ENCODE measurements around the gene SQSTM1. TPM values are rescaled to one million over a fixed set of nuclear protein-coding genes. Genes with fewer than 3 reads are reported as not detected.
A peak's percentile ranks its signal among the peaks of the same experiment; 100 is the strongest.

Gene SQSTM1
- total RNA-seq, 1 experiment from 2014 or later = 100.0 TPM

- no peak for DNase-seq
- H4K20me1 ChIP-seq (ENCODE audit: insufficient read depth, low read depth, low read length) = peaks cover 19% of the 10 kb centered on the region
- H3K79me2 ChIP-seq (ENCODE audit: low read length) = peaks cover 27% of the 10 kb centered on the region
- H3K9me2 ChIP-seq (replicated peaks; ENCODE audit: insufficient read depth, low read length) = no peaks in the 10 kb centered on the region
- H3K4me1 ChIP-seq (ENCODE audit: low read length) = peaks cover 36% of the 10 kb centered on the region
- peaks cover 19% of the 10 kb centered on the region; the same call in 1 of the 2 replicates for H3K36me3 ChIP-seq (ENCODE audit: insufficient read depth, low read length)
- H2AFZ ChIP-seq (ENCODE audit: low read length) = no peak overlapping the region
- peak overlapping the region; percentile 96; the same call in 1 of the 2 replicates for H3K4me3 ChIP-seq (ENCODE audit: low read length)
- H3K4me2 ChIP-seq (ENCODE audit: low read depth, low read length, poor library complexity, severe bottlenecking) = peak overlapping the region; percentile 92
- H3K9ac ChIP-seq (ENCODE audit: low read length) = peak overlapping the region; percentile 96
- H3K27ac ChIP-seq (ENCODE audit: low read length) = 0 out of 2 replicates have a peak overlapping the region, but pooled peaks have one; percentile 24
- no peaks in the 10 kb centered on the region for H3K9me3 ChIP-seq (ENCODE audit: low read length)
- no peaks in the 10 kb centered on the region for H3K27me3 ChIP-seq (ENCODE audit: low read length)
These were observed 1.8 kb downstream of the SQSTM1 start for GRCh38 chr5:179822444-179822990.

GRCh38 chr5:179823937-179824744 lies 3.4 kb downstream of the SQSTM1 start:
- DNase-seq = no peak
- Histone ChIP-seq H4K20me1 (ENCODE audit: insufficient read depth, low read depth, low read length) (peaks cover 19% of the 10 kb centered on the region), H3K79me2 (ENCODE audit: low read length) (peaks cover 27% of the 10 kb centered on the region), H2AFZ (ENCODE audit: low read length) (no peak overlapping the region), H3K9ac (ENCODE audit: low read length) (no peak overlapping the region), H3K27me3 (ENCODE audit: low read length) (no peaks in the 10 kb centered on the region), H3K36me3 (ENCODE audit: insufficient read depth, low read length) (peaks cover 19% of the 10 kb centered on the region; the same call in 1 of the 2 replicates), H3K27ac (ENCODE audit: low read length) (no peak overlapping the region), H3K4me3 (ENCODE audit: low read length) (no peak overlapping the region), H3K4me1 (ENCODE audit: low read length) (peaks cover 25% of the 10 kb centered on the region), H3K9me3 (ENCODE audit: low read length) (no peaks in the 10 kb centered on the region), H3K4me2 (ENCODE audit: low read depth, low read length, poor library complexity, severe bottlenecking) (no peak overlapping the region), H3K9me2 (replicated peaks; ENCODE audit: insufficient read depth, low read length) (no peaks in the 10 kb centered on the region)

- DNase-seq = no peak
- Histone ChIP-seq H3K36me3 (ENCODE audit: insufficient read depth, low read length) (peaks cover 23% of the 10 kb centered on the region; the same call in 1 of the 2 replicates), H3K9me3 (ENCODE audit: low read length) (no peaks in the 10 kb centered on the region), H2AFZ (ENCODE audit: low read length) (no peak overlapping the region), H3K27ac (ENCODE audit: low read length) (no peak overlapping the region), H3K4me2 (ENCODE audit: low read depth, low read length, poor library complexity, severe bottlenecking) (no peak overlapping the region), H3K9me2 (replicated peaks; ENCODE audit: insufficient read depth, low read length) (no peaks in the 10 kb centered on the region), H3K27me3 (ENCODE audit: low read length) (no peaks in the 10 kb centered on the region), H3K4me1 (ENCODE audit: low read length) (peaks cover 20% of the 10 kb centered on the region), H4K20me1 (ENCODE audit: insufficient read depth, low read depth, low read length) (peaks cover 19% of the 10 kb centered on the region), H3K9ac (ENCODE audit: low read length) (no peak overlapping the region), H3K79me2 (ENCODE audit: low read length) (peaks cover 27% of the 10 kb centered on the region), H3K4me3 (ENCODE audit: low read length) (no peak overlapping the region)
These were observed 4.0 kb downstream of the SQSTM1 start for GRCh38 chr5:179824745-179825112.

- peaks cover 25% of the 10 kb centered on the region; the same call in 1 of the 2 replicates for H3K36me3 ChIP-seq (ENCODE audit: insufficient read depth, low read length)
- no peak for DNase-seq
- no peak overlapping the region for H2AFZ ChIP-seq (ENCODE audit: low read length)
- H3K27ac ChIP-seq (ENCODE audit: low read length) = no peak overlapping the region
- peaks cover 11% of the 10 kb centered on the region for H3K4me1 ChIP-seq (ENCODE audit: low read length)
- peaks cover 27% of the 10 kb centered on the region for H3K79me2 ChIP-seq (ENCODE audit: low read length)
- H3K9me2 ChIP-seq (replicated peaks; ENCODE audit: insufficient read depth, low read length) = no peaks in the 10 kb centered on the region
- H3K9ac ChIP-seq (ENCODE audit: low read length) = no peak overlapping the region
- H3K4me2 ChIP-seq (ENCODE audit: low read depth, low read length, poor library complexity, severe bottlenecking) = no peak overlapping the region
- H3K4me3 ChIP-seq (ENCODE audit: low read length) = no peak overlapping the region
- peaks cover 19% of the 10 kb centered on the region for H4K20me1 ChIP-seq (ENCODE audit: insufficient read depth, low read depth, low read length)
- no peaks in the 10 kb centered on the region for H3K9me3 ChIP-seq (ENCODE audit: low read length)
- H3K27me3 ChIP-seq (ENCODE audit: low read length) = no peaks in the 10 kb centered on the region
These were observed 5.0 kb downstream of the SQSTM1 start for GRCh38 chr5:179825655-179826182.

GRCh38 chr5:179827680-179828079 lies 7.0 kb downstream of the SQSTM1 start:
- Histone ChIP-seq H3K27me3 (ENCODE audit: low read length) (no peaks in the 10 kb centered on the region), H2AFZ (ENCODE audit: low read length) (no peak overlapping the region), H4K20me1 (ENCODE audit: insufficient read depth, low read depth, low read length) (peaks cover 5% of the 10 kb centered on the region; the same call in 1 of the 2 replicates), H3K9ac (ENCODE audit: low read length) (no peak overlapping the region), H3K79me2 (ENCODE audit: low read length) (peaks cover 9% of the 10 kb centered on the region), H3K36me3 (ENCODE audit: insufficient read depth, low read length) (peaks cover 22% of the 10 kb centered on the region; the same call in 1 of the 2 replicates), H3K27ac (ENCODE audit: low read length) (no peak overlapping the region), H3K9me3 (ENCODE audit: low read length) (no peaks in the 10 kb centered on the region), H3K4me2 (ENCODE audit: low read depth, low read length, poor library complexity, severe bottlenecking) (no peak overlapping the region), H3K4me3 (ENCODE audit: low read length) (no peak overlapping the region), H3K9me2 (replicated peaks; ENCODE audit: insufficient read depth, low read length) (no peaks in the 10 kb centered on the region), H3K4me1 (ENCODE audit: low read length) (no peaks in the 10 kb centered on the region)
- no peak for DNase-seq

- Histone ChIP-seq H4K20me1 (ENCODE audit: insufficient read depth, low read depth, low read length) (no peaks in the 10 kb centered on the region), H2AFZ (ENCODE audit: low read length) (no peak overlapping the region), H3K79me2 (ENCODE audit: low read length) (no peaks in the 10 kb centered on the region), H3K9me3 (ENCODE audit: low read length) (no peaks in the 10 kb centered on the region), H3K4me1 (ENCODE audit: low read length) (no peaks in the 10 kb centered on the region), H3K4me2 (ENCODE audit: low read depth, low read length, poor library complexity, severe bottlenecking) (no peak overlapping the region), H3K9ac (ENCODE audit: low read length) (no peak overlapping the region), H3K27ac (ENCODE audit: low read length) (no peak overlapping the region), H3K4me3 (ENCODE audit: low read length) (no peak overlapping the region), H3K36me3 (ENCODE audit: insufficient read depth, low read length) (peaks cover 25% of the 10 kb centered on the region; the same call in 1 of the 2 replicates), H3K27me3 (ENCODE audit: low read length) (no peaks in the 10 kb centered on the region), H3K9me2 (replicated peaks; ENCODE audit: insufficient read depth, low read length) (no peaks in the 10 kb centered on the region)
- DNase-seq = no peak
These were observed 8.2 kb downstream of the SQSTM1 start for GRCh38 chr5:179828756-179829421.

GRCh38 chr5:179829732-179830435 lies 9.2 kb downstream of the SQSTM1 start:
- Histone ChIP-seq H3K36me3 (ENCODE audit: insufficient read depth, low read length) (peaks cover 16% of the 10 kb centered on the region; the same call in 1 of the 2 replicates), H3K4me3 (ENCODE audit: low read length) (no peak overlapping the region), H3K4me1 (ENCODE audit: low read length) (no peaks in the 10 kb centered on the region), H3K9me2 (replicated peaks; ENCODE audit: insufficient read depth, low read length) (no peaks in the 10 kb centered on the region), H2AFZ (ENCODE audit: low read length) (no peak overlapping the region), H3K9ac (ENCODE audit: low read length) (no peak overlapping the region), H3K27ac (ENCODE audit: low read length) (no peak overlapping the region), H3K4me2 (ENCODE audit: low read depth, low read length, poor library complexity, severe bottlenecking) (no peak overlapping the region), H3K79me2 (ENCODE audit: low read length) (no peaks in the 10 kb centered on the region), H4K20me1 (ENCODE audit: insufficient read depth, low read depth, low read length) (no peaks in the 10 kb centered on the region), H3K27me3 (ENCODE audit: low read length) (no peaks in the 10 kb centered on the region), H3K9me3 (ENCODE audit: low read length) (no peaks in the 10 kb centered on the region)
- DNase-seq = no peak
